SH-SY5Y (cell line): ENCODE data around the gene PLEKHG1.

Experiments
- GATA2 ChIP-seq: IDR thresholded peaks from 2 replicates; pipeline ENCODE4 v1.6.1; 2011; ENCODE audit warnings: mild to moderate bottlenecking, low read depth, low read length
- GATA3 ChIP-seq: IDR thresholded peaks from 2 replicates; pipeline ENCODE4 v1.6.1; 2011; ENCODE audit warnings: low read depth, mild to moderate bottlenecking, low read length, moderate library complexity

- no peak for TF ChIP-seq GATA2
- TF ChIP-seq GATA3: no peak
Measured at GRCh38 chr6:150584065-150584464, 15.6 kb upstream of the PLEKHG1 start.
